ENCODE results near the gene HERC3. TPM values are rescaled to one million over a fixed set of nuclear protein-coding genes. Genes with fewer than 3 reads are reported as not detected.

Gene HERC3
- total RNA-seq, 1 donor: 15.6 TPM

DNA sequence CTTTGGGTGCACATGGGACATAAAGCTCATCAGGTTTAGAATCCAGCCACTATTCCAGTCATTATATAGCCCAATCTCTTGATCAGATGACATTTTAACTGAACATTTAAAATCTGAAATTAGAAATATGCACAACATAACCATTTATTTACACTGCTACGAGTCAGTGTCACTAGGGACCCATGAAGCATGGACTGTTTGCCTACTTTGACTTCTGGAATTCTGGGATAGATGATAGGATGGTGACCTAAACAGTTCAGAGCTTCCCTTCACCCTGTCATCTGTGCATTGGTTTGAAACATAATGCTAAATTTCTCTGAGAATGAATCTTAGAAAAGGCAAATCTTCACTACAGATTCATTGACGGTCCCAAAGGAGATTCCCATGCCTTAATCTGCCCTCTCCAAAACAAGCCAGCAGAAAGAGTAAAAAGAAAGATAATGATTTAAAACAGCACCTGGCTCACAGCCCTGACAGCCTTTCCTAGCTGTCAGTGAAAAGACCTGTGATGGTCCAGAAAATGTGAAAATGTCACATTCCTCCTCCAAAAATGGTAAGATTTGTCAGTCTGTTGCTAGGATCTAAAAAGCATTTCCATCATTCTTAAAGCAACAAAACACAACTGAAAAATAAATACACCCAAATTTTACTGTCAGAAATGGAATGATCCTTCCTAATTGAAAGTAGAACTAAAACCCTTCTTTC lies 18.9 kb upstream of the HERC3 start:
- peak overlapping the region; percentile 75 for H3K4me2 ChIP-seq (ENCODE audit: insufficient read depth, low read length)

GRCh38 chr4:88573995-88574394 lies 18.3 kb upstream of the HERC3 start:
- Histone ChIP-seq H3K4me1 (ENCODE audit: insufficient read depth, low read length) (peaks cover 20% of the 10 kb centered on the region), H3K36me3 (ENCODE audit: insufficient read depth, low read length) (no peaks in the 10 kb centered on the region), H3K9me3 (ENCODE audit: low read depth, low read length) (no peaks in the 10 kb centered on the region), H2AFZ (ENCODE audit: low read length) (peak overlapping the region; percentile 15), H4K20me1 (ENCODE audit: insufficient read depth, low read length) (no peaks in the 10 kb centered on the region), H3K79me2 (ENCODE audit: insufficient read depth, low read length) (no peaks in the 10 kb centered on the region), H3K27ac (ENCODE audit: low read depth, low read length) (peak overlapping the region; percentile 32), H3K4me2 (ENCODE audit: insufficient read depth, low read length) (peak overlapping the region; percentile 75), H3K27me3 (ENCODE audit: insufficient read depth, low read length) (no peaks in the 10 kb centered on the region), H3K4me3 (ENCODE audit: insufficient read depth, low read length) (no peak overlapping the region)
- TF ChIP-seq, protein P1, sequence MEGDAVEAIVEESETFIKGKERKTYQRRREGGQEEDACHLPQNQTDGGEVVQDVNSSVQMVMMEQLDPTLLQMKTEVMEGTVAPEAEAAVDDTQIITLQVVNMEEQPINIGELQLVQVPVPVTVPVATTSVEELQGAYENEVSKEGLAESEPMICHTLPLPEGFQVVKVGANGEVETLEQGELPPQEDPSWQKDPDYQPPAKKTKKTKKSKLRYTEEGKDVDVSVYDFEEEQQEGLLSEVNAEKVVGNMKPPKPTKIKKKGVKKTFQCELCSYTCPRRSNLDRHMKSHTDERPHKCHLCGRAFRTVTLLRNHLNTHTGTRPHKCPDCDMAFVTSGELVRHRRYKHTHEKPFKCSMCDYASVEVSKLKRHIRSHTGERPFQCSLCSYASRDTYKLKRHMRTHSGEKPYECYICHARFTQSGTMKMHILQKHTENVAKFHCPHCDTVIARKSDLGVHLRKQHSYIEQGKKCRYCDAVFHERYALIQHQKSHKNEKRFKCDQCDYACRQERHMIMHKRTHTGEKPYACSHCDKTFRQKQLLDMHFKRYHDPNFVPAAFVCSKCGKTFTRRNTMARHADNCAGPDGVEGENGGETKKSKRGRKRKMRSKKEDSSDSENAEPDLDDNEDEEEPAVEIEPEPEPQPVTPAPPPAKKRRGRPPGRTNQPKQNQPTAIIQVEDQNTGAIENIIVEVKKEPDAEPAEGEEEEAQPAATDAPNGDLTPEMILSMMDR (IDR thresholded peaks at IDR 0.05; ENCODE audit: extremely low read depth, low read depth, low read length): peak; percentile 43
- DNase-seq (ENCODE audit: insufficient read length, low spot score, missing footprints): no peak

More for the DNA sequence above, 18.9 kb upstream of the HERC3 start:
- no peak for DNase-seq (ENCODE audit: insufficient read length, low spot score, missing footprints)
- TF ChIP-seq, protein P1 (IDR thresholded peaks at IDR 0.05; ENCODE audit: extremely low read depth, low read depth, low read length): no peak
- no peaks in the 10 kb centered on the region for H3K79me2 ChIP-seq (ENCODE audit: insufficient read depth, low read length)
- no peaks in the 10 kb centered on the region for H3K36me3 ChIP-seq (ENCODE audit: insufficient read depth, low read length)
- H3K9me3 ChIP-seq (ENCODE audit: low read depth, low read length): no peaks in the 10 kb centered on the region
- no peaks in the 10 kb centered on the region for H4K20me1 ChIP-seq (ENCODE audit: insufficient read depth, low read length)
- peak overlapping the region; percentile 60 for H2AFZ ChIP-seq (ENCODE audit: low read length)
- peaks cover 20% of the 10 kb centered on the region for H3K4me1 ChIP-seq (ENCODE audit: insufficient read depth, low read length)
- peak overlapping the region; percentile 20 for H3K4me3 ChIP-seq (ENCODE audit: insufficient read depth, low read length)
- H3K27ac ChIP-seq (ENCODE audit: low read depth, low read length): peak overlapping the region; percentile 32
- H3K27me3 ChIP-seq (ENCODE audit: insufficient read depth, low read length): no peaks in the 10 kb centered on the region

- Histone ChIP-seq H3K27ac (ENCODE audit: low read depth, low read length) (no peak overlapping the region), H3K4me3 (ENCODE audit: insufficient read depth, low read length) (no peak overlapping the region), H3K9me3 (ENCODE audit: low read depth, low read length) (no peaks in the 10 kb centered on the region), H3K36me3 (ENCODE audit: insufficient read depth, low read length) (no peaks in the 10 kb centered on the region), H3K4me2 (ENCODE audit: insufficient read depth, low read length) (no peak overlapping the region), H3K27me3 (ENCODE audit: insufficient read depth, low read length) (no peaks in the 10 kb centered on the region), H2AFZ (ENCODE audit: low read length) (no peak overlapping the region), H4K20me1 (ENCODE audit: insufficient read depth, low read length) (no peaks in the 10 kb centered on the region), H3K79me2 (ENCODE audit: insufficient read depth, low read length) (no peaks in the 10 kb centered on the region), H3K4me1 (ENCODE audit: insufficient read depth, low read length) (peaks cover 14% of the 10 kb centered on the region)
- TF ChIP-seq, protein P1 (IDR thresholded peaks at IDR 0.05; ENCODE audit: extremely low read depth, low read depth, low read length): no peak
- DNase-seq (ENCODE audit: insufficient read length, low spot score, missing footprints): no peak
Measured at GRCh38 chr4:88575186-88575585, 17.1 kb upstream of the HERC3 start.

DNA sequence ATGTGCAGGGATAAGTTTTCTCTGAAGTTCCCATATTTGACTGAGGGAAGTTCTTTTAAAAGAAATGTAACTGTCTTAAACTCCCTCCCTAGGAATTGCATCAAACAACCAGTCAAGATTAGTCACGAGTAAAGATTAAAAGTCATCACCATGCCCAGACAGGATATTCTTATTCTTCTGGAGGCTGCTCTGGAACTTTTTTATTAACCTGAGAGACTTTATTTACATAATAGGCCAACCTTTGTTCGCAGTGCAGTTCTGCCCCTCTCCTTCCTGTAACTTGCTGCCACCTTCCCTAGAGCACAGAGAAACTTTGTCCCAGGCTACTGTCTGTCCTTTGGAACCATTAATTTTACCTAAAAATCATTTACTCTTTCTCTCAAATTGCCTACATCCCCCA lies 9.8 kb upstream of the HERC3 start:
- H3K4me1 ChIP-seq (ENCODE audit: insufficient read depth, low read length): no peaks in the 10 kb centered on the region

More for the DNA sequence above, 9.8 kb upstream of the HERC3 start:
- no peaks in the 10 kb centered on the region for H4K20me1 ChIP-seq (ENCODE audit: insufficient read depth, low read length)
- DNase-seq (ENCODE audit: insufficient read length, low spot score, missing footprints): no peak
- H2AFZ ChIP-seq (ENCODE audit: low read length): no peak overlapping the region
- H3K27ac ChIP-seq (ENCODE audit: low read depth, low read length): no peak overlapping the region
- TF ChIP-seq, protein P1 (IDR thresholded peaks at IDR 0.05; ENCODE audit: extremely low read depth, low read depth, low read length): no peak
- H3K4me2 ChIP-seq (ENCODE audit: insufficient read depth, low read length): no peak overlapping the region
- H3K4me3 ChIP-seq (ENCODE audit: insufficient read depth, low read length): no peak overlapping the region
- no peaks in the 10 kb centered on the region for H3K27me3 ChIP-seq (ENCODE audit: insufficient read depth, low read length)
- no peaks in the 10 kb centered on the region for H3K36me3 ChIP-seq (ENCODE audit: insufficient read depth, low read length)
- H3K9me3 ChIP-seq (ENCODE audit: low read depth, low read length): no peaks in the 10 kb centered on the region
- no peaks in the 10 kb centered on the region for H3K79me2 ChIP-seq (ENCODE audit: insufficient read depth, low read length)

Measured in osteoblast (primary cell).